Pancreas (tissue), 10 donors: ENCODE results near the gene RYK. TPM values are rescaled to one million over a fixed set of nuclear protein-coding genes. Genes with fewer than 3 reads are reported as not detected.
A peak's percentile ranks its signal among the peaks of the same experiment; 100 is the strongest.

Experiments used
- ATAC-seq, 4 donors: fragments of 200-7000 bp; cut with Tn5 transposase; one replicate each; pipeline versions ENCODE4 v1.8.0 to v1.9.1; 2020; ENCODE audit warnings: mild to moderate bottlenecking in 4 of 4, moderate library complexity in 4 of 4
- DNase-seq, 6 donors: peaks; one replicate each; pipeline ENCODE4 v3.0.0-alpha.2; 2020
- FAIRE-seq: peaks from 2 replicates; lab custom pipeline; 2012; peaks lifted over from hg19 to GRCh38; lab: Jason Lieb, UNC
- H3K27ac ChIP-seq, 4 donors: fragments of 200-600 bp; sonication (generic); 1 replicate in 3 of 4; 2 replicates in 1 of 4; pipeline versions ENCODE4 v1.5.0 to v1.8.0; 2020
- H3K27me3 ChIP-seq, 4 donors: fragments of 200-600 bp; one replicate each; pipeline ENCODE4 v1.8.0; 2021
- H3K36me3 ChIP-seq, 3 donors: fragments of 200-600 bp; sonication (generic) in 1 of 3; one replicate each; pipeline versions ENCODE4 v1.5.0 to v1.8.0; 2020 to 2021
- H3K4me1 ChIP-seq, 3 donors: fragments of 200-600 bp; one replicate each; pipeline ENCODE4 v1.8.0; 2021
- H3K4me3 ChIP-seq, 4 donors: fragments of 200-600 bp; sonication (generic) in 2 of 4; one replicate each; pipeline versions ENCODE4 v1.5.0 to v1.8.0; 2020 to 2021
- H3K9me3 ChIP-seq, 4 donors: fragments of 200-600 bp; one replicate each; pipeline ENCODE4 v1.8.0; 2021
- CTCF ChIP-seq, 4 donors: fragments of 200-600 bp; sonication (generic) in 3 of 4; IDR thresholded peaks; one replicate each; pipeline versions ENCODE4 v1.5.0 to v1.8.0; 2021; ENCODE audit warnings: antibody characterized with exemption in 4 of 4
- WGBS, 2 donors: extraction: QIAGEN DNeasy Blood & Tissue Kit; methylation state at CpG; one replicate each; pipeline ENCODE4 v1.1.7; 2013; 5-methylcytosine and 5-hydroxymethylcytosine counted together
- intact Hi-C, 3 donors: fragments of 100-400 bp; cut with DNase I; formaldehyde crosslinking; loops; one replicate each; pipeline versions ENCODE4 v1.11.1 to v1.14.2; 2022
- polyA plus RNA-seq, 2 donors: library from polyadenylated mRNA; stranded (reverse); fragments of 200-250 nt; gene quantifications; one replicate each; pipeline ENCODE4 v1.2.3, GENCODE V29; 2013
- total RNA-seq, 6 donors: library from RNA; stranded (reverse); fragmentation: NEBNext Ultra II Directional in 4 of 6; extraction: Animal tissue kit (Norgen Biotek cat#: 25700) in 4 of 6; gene quantifications; one replicate each; pipeline versions ENCODE4 v1.2.1 to v1.2.4, GENCODE V29; 2021 to 2023
- donor health status: healthy with polysubstance abuse.
- donor health status: DM: no; HTN: no; CAD: no; lungs with moderate emphysema.
- donor health status: DM: no; HTN: no; CAD: no.
- donor health status: control.
- donor health status: control.
- donor health status: Bipolar disorder and iron deficiency.
- donor health status: DM: yes; HTN: yes; CAD: no.
- donor health status: DM: no; HTN: no; CAD: no.
- donor health status: DM: no; HTN: no; CAD: no.
- donor health status: DM: yes; HTN: yes; CAD: no.

Gene RYK
- total and polyA plus RNA-seq, 8 donors = 13.8 to 31.9 (median 20.5) TPM

- ATAC-seq = no peak
- TF ChIP-seq CTCF (IDR thresholded peaks at IDR 0.05) = no peak
Observed at GRCh38 chr3:134296616-134297015, 46.0 kb upstream of the RYK start.

GRCh38 chr3:134295930-134296329 lies 45.3 kb upstream of the RYK start:
- 86 to 90% methylated on average over 1 of the region's 1 CpG for WGBS, 2 donors
- no peak for TF ChIP-seq CTCF (IDR thresholded peaks at IDR 0.05)
- ATAC-seq (no peak), FAIRE-seq (no peak), DNase-seq (no peak)
- Histone ChIP-seq H3K4me1 (peaks cover 0 to 5% (median 0%) of the 10 kb centered on the region in 3 donors), H3K27me3 (no peaks in the 10 kb centered on the region), H3K36me3 (no peaks in the 10 kb centered on the region), H3K4me3 (no peak overlapping the region), H3K27ac (no peak overlapping the region), H3K9me3 (no peaks in the 10 kb centered on the region)
- intact Hi-C loops = loop anchor here in 1 of 3 donors (10.0 kb wide), 1 partner anchor 81 kb away; no protein-coding TSS in a partner anchor

More at GRCh38 chr3:134296616-134297015, 46.0 kb upstream of the RYK start:
- H3K4me1 ChIP-seq = peaks cover 0 to 5% (median 0%) of the 10 kb centered on the region in 3 donors
- H3K9me3 ChIP-seq = no peaks in the 10 kb centered on the region
- intact Hi-C loops = loop anchor here in 1 of 3 donors (10.0 kb wide), 1 partner anchor 82 kb away; no protein-coding TSS in a partner anchor
- DNase-seq (no peak), FAIRE-seq (no peak)
- no peaks in the 10 kb centered on the region for H3K36me3 ChIP-seq
- no peak overlapping the region for H3K27ac ChIP-seq
- H3K4me3 ChIP-seq = no peak overlapping the region
- H3K27me3 ChIP-seq = no peaks in the 10 kb centered on the region

- DNase-seq (no peak), FAIRE-seq (no peak), ATAC-seq (peak in 2 of 4 donors; percentile 23 to 28)
- no peak overlapping the region for H3K4me3 ChIP-seq
- WGBS, 2 donors = 53 to 59% methylated on average over 5 of the region's 5 CpGs
- peaks cover 0 to 5% (median 0%) of the 10 kb centered on the region in 3 donors for H3K4me1 ChIP-seq
- H3K27ac ChIP-seq = no peak overlapping the region
- no peaks in the 10 kb centered on the region for H3K9me3 ChIP-seq
- TF ChIP-seq CTCF (IDR thresholded peaks at IDR 0.05) = no peak
- H3K36me3 ChIP-seq = no peaks in the 10 kb centered on the region
- intact Hi-C loops = loop anchor here in 1 of 3 donors (10.0 kb wide), 1 partner anchor 80 kb away; no protein-coding TSS in a partner anchor
- H3K27me3 ChIP-seq = no peaks in the 10 kb centered on the region
Observed at GRCh38 chr3:134294302-134295280, 43.9 kb upstream of the RYK start.

GRCh38 chr3:134291319-134292254 lies 40.9 kb upstream of the RYK start:
- Histone ChIP-seq H3K9me3 (no peaks in the 10 kb centered on the region), H3K4me1 (peaks cover 0 to 5% (median 0%) of the 10 kb centered on the region in 3 donors), H3K27ac (no peak overlapping the region), H3K27me3 (no peaks in the 10 kb centered on the region), H3K4me3 (no peak overlapping the region), H3K36me3 (no peaks in the 10 kb centered on the region)
- 52 to 74% methylated on average over 4 of the region's 4 CpGs for WGBS, 2 donors
- FAIRE-seq (no peak), ATAC-seq (peak in 3 of 4 donors; percentile 49 to 70 (median 54)), DNase-seq (peak in 3 of 6 donors; percentile 26 to 31 (median 30))
- intact Hi-C loops = loop anchor here in 1 of 3 donors (10.0 kb wide), 1 partner anchor 77 kb away; no protein-coding TSS in a partner anchor
- TF ChIP-seq CTCF (IDR thresholded peaks at IDR 0.05) = no peak
